ENCODE measurements around the gene MXRA7.
A peak's percentile ranks its signal among the peaks of the same experiment; 100 is the strongest.

Gene MXRA7

GRCh38 chr17:76737082-76737675, 26.4 kb upstream of the MXRA7 start, which contains the start of gene SRSF2:
Gene SRSF2, minus strand, starts transcription at chr17:76737331. Its CDS starts 171 bp downstream, at chr17:76737160.
- Histone ChIP-seq H3K4me2 (ENCODE audit: insufficient read depth, low read length, poor library complexity, severe bottlenecking) (peak within 1 kb of the TSS; percentile 69), H2BK15ac (ENCODE audit: low read length) (peak within 1 kb of the TSS; percentile 97), H3K9me3 (replicated peaks in 1 of 2; ENCODE audit: control insufficient read depth in 2 of 2, insufficient read depth in 1 of 2, low read depth in 1 of 2, low read length in 2 of 2) (no peaks in the 10 kb centered on the region), H3K18ac (ENCODE audit: low read length) (peak within 1 kb of the TSS; percentile 100), H3K14ac (ENCODE audit: low read length) (peak within 1 kb of the TSS; percentile 99), H3K79me1 (ENCODE audit: low read depth, low read length) (peaks cover 5% of the 10 kb centered on the region), H3K4me1 (ENCODE audit: control insufficient read depth in 2 of 2, insufficient read depth in 1 of 2, low read depth in 1 of 2, low read length in 2 of 2) (peaks cover 8 to 29% of the 10 kb centered on the region in 2 donors), H3K9ac (ENCODE audit: low read depth, low read length, poor library complexity) (peak within 1 kb of the TSS; percentile 100), H3K23ac (ENCODE audit: low read depth, low read length, poor library complexity) (peak within 1 kb of the TSS; percentile 100), H2BK12ac (ENCODE audit: low read length) (peak within 1 kb of the TSS; percentile 80), H2BK5ac (ENCODE audit: low read length) (peak within 1 kb of the TSS; percentile 96), H3K27ac (replicated peaks; ENCODE audit: low read length) (peak within 1 kb of the TSS; percentile 99), H4K91ac (ENCODE audit: low read depth, low read length, poor library complexity) (peak within 1 kb of the TSS; percentile 92), H3K27me3 (ENCODE audit: control insufficient read depth in 3 of 3, insufficient read depth in 3 of 3, low read depth in 1 of 3, low read length in 3 of 3) (no peaks in the 10 kb centered on the region), H2BK120ac (ENCODE audit: low read depth, low read length) (peak within 1 kb of the TSS; percentile 51), H2AFZ (ENCODE audit: low read length) (peak within 1 kb of the TSS; percentile 86), H4K8ac (ENCODE audit: low read depth, low read length) (peak within 1 kb of the TSS; percentile 98), H3K4ac (ENCODE audit: low read length) (peak within 1 kb of the TSS; percentile 100), H3K4me3 (ENCODE audit: low read length in 2 of 2) (peak within 1 kb of the TSS; percentile 89 to 100), H3K36me3 (replicated peaks in 1 of 2; ENCODE audit: control insufficient read depth in 2 of 2, insufficient read depth in 2 of 2, low read length in 2 of 2) (peaks cover 16 to 56% of the 10 kb centered on the region in 2 donors), H2AK5ac (ENCODE audit: low read depth, low read length) (peak within 1 kb of the TSS; percentile 100)
- peak; percentile 99 for DNase-seq (ENCODE audit: low spot score)
- WGBS, 2 donors (ENCODE audit: extremely low coverage in 2 of 2, insufficient read length in 2 of 2, insufficient replicate concordance in 1 of 2): no CpG with 5 or more reads among the region's 60 CpGs

GRCh38 chr17:76736349-76737081, 25.8 kb upstream of the MXRA7 start:
- Histone ChIP-seq H3K4me1 (ENCODE audit: control insufficient read depth in 2 of 2, insufficient read depth in 1 of 2, low read depth in 1 of 2, low read length in 2 of 2) (peaks cover 8 to 29% of the 10 kb centered on the region in 2 donors), H2BK5ac (ENCODE audit: low read length) (peak overlapping the region; percentile 96), H3K18ac (ENCODE audit: low read length) (peak overlapping the region; percentile 100), H3K4me3 (ENCODE audit: low read length in 2 of 2) (peak overlapping the region; percentile 89 to 100), H3K4ac (ENCODE audit: low read length) (peak overlapping the region; percentile 100), H4K8ac (ENCODE audit: low read depth, low read length) (peak overlapping the region; percentile 98), H3K36me3 (replicated peaks in 1 of 2; ENCODE audit: control insufficient read depth in 2 of 2, insufficient read depth in 2 of 2, low read length in 2 of 2) (peaks cover 16 to 56% of the 10 kb centered on the region in 2 donors), H4K91ac (ENCODE audit: low read depth, low read length, poor library complexity) (peak overlapping the region; percentile 92), H3K23ac (ENCODE audit: low read depth, low read length, poor library complexity) (peak overlapping the region; percentile 100), H2BK120ac (ENCODE audit: low read depth, low read length) (peak overlapping the region; percentile 51), H3K4me2 (ENCODE audit: insufficient read depth, low read length, poor library complexity, severe bottlenecking) (peak overlapping the region; percentile 51), H3K27me3 (ENCODE audit: control insufficient read depth in 3 of 3, insufficient read depth in 3 of 3, low read depth in 1 of 3, low read length in 3 of 3) (no peaks in the 10 kb centered on the region), H2AFZ (ENCODE audit: low read length) (no peak overlapping the region), H3K14ac (ENCODE audit: low read length) (peak overlapping the region; percentile 99), H3K9ac (ENCODE audit: low read depth, low read length, poor library complexity) (peak overlapping the region; percentile 100), H3K9me3 (replicated peaks in 1 of 2; ENCODE audit: control insufficient read depth in 2 of 2, insufficient read depth in 1 of 2, low read depth in 1 of 2, low read length in 2 of 2) (no peaks in the 10 kb centered on the region), H2BK12ac (ENCODE audit: low read length) (peak overlapping the region; percentile 80), H3K79me1 (ENCODE audit: low read depth, low read length) (peaks cover 5% of the 10 kb centered on the region), H3K27ac (replicated peaks; ENCODE audit: low read length) (peak overlapping the region; percentile 91), H2BK15ac (ENCODE audit: low read length) (peak overlapping the region; percentile 97), H2AK5ac (ENCODE audit: low read depth, low read length) (peak overlapping the region; percentile 100)
- DNase-seq (ENCODE audit: low spot score): peak; percentile 75
- no CpG with 5 or more reads among the region's 117 CpGs for WGBS, 2 donors (ENCODE audit: extremely low coverage in 2 of 2, insufficient read length in 2 of 2, insufficient replicate concordance in 1 of 2)

- H3K4me1 ChIP-seq (ENCODE audit: control insufficient read depth in 2 of 2, insufficient read depth in 1 of 2, low read depth in 1 of 2, low read length in 2 of 2): peaks cover 8 to 29% of the 10 kb centered on the region in 2 donors
- no peak overlapping the region for H2AK5ac ChIP-seq (ENCODE audit: low read depth, low read length)
- H3K9ac ChIP-seq (ENCODE audit: low read depth, low read length, poor library complexity): peak overlapping the region; percentile 100
- H3K9me3 ChIP-seq (replicated peaks in 1 of 2; ENCODE audit: control insufficient read depth in 2 of 2, insufficient read depth in 1 of 2, low read depth in 1 of 2, low read length in 2 of 2): no peaks in the 10 kb centered on the region
- no peak overlapping the region for H2BK12ac ChIP-seq (ENCODE audit: low read length)
- H3K4me3 ChIP-seq (ENCODE audit: low read length in 2 of 2): peak overlapping the region; percentile 89 to 100
- H3K79me1 ChIP-seq (ENCODE audit: low read depth, low read length): peaks cover 5% of the 10 kb centered on the region
- whole genome bisulfite sequencing, 2 donors (ENCODE audit: extremely low coverage in 2 of 2, insufficient read length in 2 of 2, insufficient replicate concordance in 1 of 2): no CpG with 5 or more reads among the region's 20 CpGs
- H3K23ac ChIP-seq (ENCODE audit: low read depth, low read length, poor library complexity): peak overlapping the region; percentile 100
- no peak overlapping the region for H2AFZ ChIP-seq (ENCODE audit: low read length)
- H3K14ac ChIP-seq (ENCODE audit: low read length): no peak overlapping the region
- H3K36me3 ChIP-seq (replicated peaks in 1 of 2; ENCODE audit: control insufficient read depth in 2 of 2, insufficient read depth in 2 of 2, low read length in 2 of 2): peaks cover 16 to 55% of the 10 kb centered on the region in 2 donors
- no peak overlapping the region for H4K8ac ChIP-seq (ENCODE audit: low read depth, low read length)
- no peaks in the 10 kb centered on the region for H3K27me3 ChIP-seq (ENCODE audit: control insufficient read depth in 3 of 3, insufficient read depth in 3 of 3, low read depth in 1 of 3, low read length in 3 of 3)
- peak overlapping the region; percentile 42 for H3K4me2 ChIP-seq (ENCODE audit: insufficient read depth, low read length, poor library complexity, severe bottlenecking)
- H2BK15ac ChIP-seq (ENCODE audit: low read length): no peak overlapping the region
- H2BK120ac ChIP-seq (ENCODE audit: low read depth, low read length): no peak overlapping the region
- H3K18ac ChIP-seq (ENCODE audit: low read length): peak overlapping the region; percentile 70
- H3K27ac ChIP-seq (replicated peaks; ENCODE audit: low read length): peak overlapping the region; percentile 66
- no peak overlapping the region for H3K4ac ChIP-seq (ENCODE audit: low read length)
- no peak overlapping the region for H4K91ac ChIP-seq (ENCODE audit: low read depth, low read length, poor library complexity)
- DNase-seq (ENCODE audit: low spot score): no peak
- peak overlapping the region; percentile 96 for H2BK5ac ChIP-seq (ENCODE audit: low read length)
Measured at GRCh38 chr17:76735586-76736348, 25.0 kb upstream of the MXRA7 start.
